Measurements from ENCODE around the gene SRP19. TPM values are rescaled to one million over a fixed set of nuclear protein-coding genes. Genes with fewer than 3 reads are reported as not detected.

SRP19 gene
- total and polyA plus RNA-seq, 9 of the 15 experiments (the other 6 are each of a cell fraction or from before 2014, with no cell fraction given), result 52.3 to 357 (median 146) TPM

DNA sequence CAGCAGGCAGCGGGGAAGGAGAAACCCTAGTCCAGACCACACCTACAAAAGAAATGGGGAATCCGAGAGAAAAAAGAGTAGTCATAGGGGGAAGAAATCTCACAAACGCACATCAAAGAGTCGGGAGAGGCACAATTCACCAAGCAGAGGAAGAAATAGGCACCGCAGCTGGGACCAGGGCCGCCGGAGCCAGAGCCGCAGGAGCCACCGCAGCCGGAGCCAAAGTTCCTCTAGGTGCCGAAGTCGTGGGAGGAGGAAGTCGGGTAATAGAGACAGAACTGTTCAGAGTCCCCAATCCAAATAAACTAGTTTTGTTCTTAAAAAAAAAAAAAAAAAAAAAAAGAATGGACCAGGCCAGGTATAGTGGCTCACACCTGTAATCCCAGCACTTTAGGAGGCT lies 31.7 kb downstream of the SRP19 start:
- intact Hi-C loops (cut with micrococcal nuclease), result no loop called here
- H3K27me3 ChIP-seq (ENCODE audit: control insufficient read depth in 2 of 2, insufficient read depth in 2 of 2, low read length in 2 of 2), result no peaks in the 10 kb centered on the region
- peaks cover 43% of the 10 kb centered on the region; the same call in 2 of the 3 replicates for H3K36me3 ChIP-seq (ENCODE audit: control insufficient read depth, insufficient read depth, low read length)
- no peak overlapping the region for H3K9ac ChIP-seq (ENCODE audit: insufficient read depth in 1 of 2, low read depth in 2 of 2, low read length in 2 of 2)
- ChIA-PET CTCF (ENCODE audit: low intra/inter-chr PET ratio) (no interaction called here), POLR2A (no interaction called here)
- no peaks in the 10 kb centered on the region; the same call in 1 of the 2 replicates for H4K20me1 ChIP-seq (replicated peaks; ENCODE audit: control insufficient read depth, insufficient read depth, low read length)
- H3K79me2 ChIP-seq (ENCODE audit: control insufficient read depth, insufficient read depth, low read length), result no peaks in the 10 kb centered on the region
- 98% methylated on average over 6 of the region's 13 CpGs for WGBS (ENCODE audit: insufficient coverage, low coverage, missing lambda C conversion rate)
- no peak overlapping the region for H2AFZ ChIP-seq (ENCODE audit: low read depth, low read length)
- no TSS peak for BruUV-seq (replicated peaks)
- no peaks in the 10 kb centered on the region for H3K4me1 ChIP-seq (replicated peaks in 1 of 2; ENCODE audit: control insufficient read depth in 2 of 2, insufficient read depth in 2 of 2, low read length in 2 of 2)
- H3K27ac ChIP-seq (ENCODE audit: extremely low read depth, low read depth, low read length), result no peak overlapping the region
- no peaks in the 10 kb centered on the region for H3K9me3 ChIP-seq (replicated peaks; ENCODE audit: control insufficient read depth, insufficient read depth, low read depth, low read length)
- ATAC-seq (no peak), DNase-seq (ENCODE audit: extremely low read depth in 1 of 4, low spot score in 3 of 4) (no peak), FAIRE-seq (no peak)
- H3K4me3 ChIP-seq, result no peak overlapping the region
- in situ Hi-C loops (cut with MboI), result no loop called here
- TF ChIP-seq ZNF263 (CRISPR knock-in tag; IDR thresholded peaks at IDR 0.05; ENCODE audit: borderline replicate concordance), result no peak
- TF ChIP-seq TEAD1 (CRISPR knock-in tag; IDR thresholded peaks at IDR 0.05), result no peak
- TF ChIP-seq HDAC1 (IDR thresholded peaks at IDR 0.05), result no peak
- no peak for TF ChIP-seq SREBF1 (IDR thresholded peaks at IDR 0.05; ENCODE audit: borderline replicate concordance, low read depth, low read length)
- TF ChIP-seq BRCA1 (IDR thresholded peaks at IDR 0.05), result no peak
- no peak for TF ChIP-seq BRCA1 (CRISPR knock-in tag; IDR thresholded peaks at IDR 0.05)
- TF ChIP-seq POLR3A (IDR thresholded peaks at IDR 0.05; ENCODE audit: borderline replicate concordance, extremely low read depth, insufficient read depth, insufficient read length), result no peak
- TF ChIP-seq HDAC2 (IDR thresholded peaks at IDR 0.05), result no peak
- no peak for TF ChIP-seq ZNF639 (CRISPR knock-in tag; conservative IDR thresholded peaks at IDR 0.05 in 1 of 2, IDR thresholded peaks at IDR 0.05 in 1 of 2)
- no peak for TF ChIP-seq ZNF431 (CRISPR knock-in tag; IDR thresholded peaks at IDR 0.05)
- no peak for TF ChIP-seq HDAC3 (IDR thresholded peaks at IDR 0.05; ENCODE audit: borderline replicate concordance, partially characterized antibody)
- TF ChIP-seq ZC3H4 (CRISPR knock-in tag; IDR thresholded peaks at IDR 0.05; ENCODE audit: borderline replicate concordance), result no peak
- no peak for TF ChIP-seq AFF4 (CRISPR knock-in tag; IDR thresholded peaks at IDR 0.05)
- no peaks in the 10 kb centered on the region for H3K9me1 ChIP-seq (ENCODE audit: control insufficient read depth, insufficient read depth, low read length)
- no peak overlapping the region for H3K4me2 ChIP-seq (ENCODE audit: insufficient read depth, low read length)
